Sigmoid colon (tissue), 4 donors: Measurements from ENCODE around the gene STAMBP.

Source experiments
- CTCF ChIP-seq, 4 experiments: fragments of 450-650 bp in 3 of 4; fragments of 200-600 bp in 1 of 4; IDR thresholded peaks; one replicate each; pipeline ENCODE4 v1.5.1; 2016 to 2019; ENCODE audit warnings: antibody characterized with exemption in 4 of 4, mild to moderate bottlenecking in 3 of 4, moderate library complexity in 2 of 4
- EP300 ChIP-seq, 4 donors: sonication (generic); formaldehyde crosslinking; IDR thresholded peaks; one replicate each; pipeline ENCODE4 v1.6.1; 2017; ENCODE audit warnings: antibody characterized with exemption in 4 of 4
- POLR2A ChIP-seq, 2 donors: fragments of 450-650 bp; IDR thresholded peaks; one replicate each; pipeline ENCODE4 v1.6.1; 2016; ENCODE audit warnings: antibody characterized with exemption in 2 of 2, mild to moderate bottlenecking in 2 of 2, moderate library complexity in 2 of 2
- POLR2AphosphoS5 ChIP-seq, 4 donors: sonication (generic); formaldehyde crosslinking; IDR thresholded peaks; one replicate each; pipeline ENCODE4 v1.6.1; 2017; ENCODE audit warnings: antibody characterized with exemption in 4 of 4

GRCh38 chr2:73904952-73905351 lies 76.2 kb downstream of the STAMBP start:
- no peak for TF ChIP-seq POLR2A (IDR thresholded peaks at IDR 0.05)
- no peak for TF ChIP-seq CTCF (IDR thresholded peaks at IDR 0.05)
- peak in 2 of 4 donors; percentile 59 to 63 for TF ChIP-seq POLR2AphosphoS5 (IDR thresholded peaks at IDR 0.05)
- no peak for TF ChIP-seq EP300 (IDR thresholded peaks at IDR 0.05)
